ENCODE measurements around the gene SPINK8.

SPINK8 gene

DNA sequence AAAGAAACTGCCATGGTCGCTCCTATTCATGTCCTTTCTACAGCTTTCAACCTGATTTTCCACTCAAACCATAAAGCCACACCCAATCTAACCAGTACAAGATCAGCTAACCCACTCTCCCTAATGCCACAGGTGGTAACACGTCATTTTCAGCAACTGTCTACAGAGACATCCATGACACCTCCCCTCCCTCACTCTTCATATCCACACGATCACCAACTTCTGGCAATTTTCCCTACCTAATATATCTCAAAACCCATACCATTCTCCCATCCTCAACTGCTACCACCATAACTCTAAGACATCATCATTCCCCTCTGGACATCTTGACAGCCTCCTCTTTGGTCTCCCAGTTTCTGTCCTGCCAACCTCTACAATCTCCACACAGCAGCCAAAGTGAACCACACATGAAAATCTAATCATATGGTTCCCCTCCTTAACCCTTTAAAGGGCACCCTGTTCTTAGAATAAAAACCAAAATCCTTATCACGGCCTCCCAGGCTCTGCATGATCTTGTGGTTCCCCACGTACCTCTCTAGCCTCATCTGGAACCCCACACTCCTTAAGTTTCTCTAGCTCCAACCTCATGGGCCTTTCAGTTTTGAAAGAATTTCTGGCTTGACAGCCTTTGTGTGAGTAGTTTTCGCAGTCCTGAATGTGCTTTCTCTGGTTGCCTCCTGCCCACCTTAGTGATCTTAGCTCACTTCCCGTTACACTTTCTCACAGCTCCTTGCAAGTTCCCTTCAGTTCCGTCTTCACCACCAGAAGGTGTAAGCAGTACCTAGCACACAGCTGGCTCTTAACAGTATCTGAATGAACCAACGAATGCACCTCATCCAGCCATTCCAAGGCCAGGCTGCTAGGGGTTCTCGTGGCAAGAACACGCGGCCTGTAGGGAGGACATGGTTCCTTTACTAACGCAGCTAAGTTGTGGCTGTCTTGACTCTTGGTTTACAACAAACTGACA is 33.4 kb downstream of the SPINK8 start:
- Histone ChIP-seq H3K4me1 (peaks cover 11% of the 10 kb centered on the region), H3K27me3 (ENCODE audit: control insufficient read depth, insufficient read depth, low read length) (no peaks in the 10 kb centered on the region), H3K9ac (no peak overlapping the region), H3K27ac (peak overlapping the region; percentile 91), H3K4me3 (ENCODE audit: low read depth, low read length) (peak overlapping the region; percentile 66), H3K36me3 (ENCODE audit: control insufficient read depth, insufficient read depth, low read length) (no peaks in the 10 kb centered on the region), H3K79me2 (no peaks in the 10 kb centered on the region), H3K4me2 (ENCODE audit: low read length) (peak overlapping the region; percentile 73), H3K9me3 (ENCODE audit: control insufficient read depth, low read length) (no peaks in the 10 kb centered on the region), H2AFZ (peak overlapping the region; percentile 93)
- TF ChIP-seq, protein P1, sequence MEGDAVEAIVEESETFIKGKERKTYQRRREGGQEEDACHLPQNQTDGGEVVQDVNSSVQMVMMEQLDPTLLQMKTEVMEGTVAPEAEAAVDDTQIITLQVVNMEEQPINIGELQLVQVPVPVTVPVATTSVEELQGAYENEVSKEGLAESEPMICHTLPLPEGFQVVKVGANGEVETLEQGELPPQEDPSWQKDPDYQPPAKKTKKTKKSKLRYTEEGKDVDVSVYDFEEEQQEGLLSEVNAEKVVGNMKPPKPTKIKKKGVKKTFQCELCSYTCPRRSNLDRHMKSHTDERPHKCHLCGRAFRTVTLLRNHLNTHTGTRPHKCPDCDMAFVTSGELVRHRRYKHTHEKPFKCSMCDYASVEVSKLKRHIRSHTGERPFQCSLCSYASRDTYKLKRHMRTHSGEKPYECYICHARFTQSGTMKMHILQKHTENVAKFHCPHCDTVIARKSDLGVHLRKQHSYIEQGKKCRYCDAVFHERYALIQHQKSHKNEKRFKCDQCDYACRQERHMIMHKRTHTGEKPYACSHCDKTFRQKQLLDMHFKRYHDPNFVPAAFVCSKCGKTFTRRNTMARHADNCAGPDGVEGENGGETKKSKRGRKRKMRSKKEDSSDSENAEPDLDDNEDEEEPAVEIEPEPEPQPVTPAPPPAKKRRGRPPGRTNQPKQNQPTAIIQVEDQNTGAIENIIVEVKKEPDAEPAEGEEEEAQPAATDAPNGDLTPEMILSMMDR (IDR thresholded peaks at IDR 0.05) = no peak

DNA sequence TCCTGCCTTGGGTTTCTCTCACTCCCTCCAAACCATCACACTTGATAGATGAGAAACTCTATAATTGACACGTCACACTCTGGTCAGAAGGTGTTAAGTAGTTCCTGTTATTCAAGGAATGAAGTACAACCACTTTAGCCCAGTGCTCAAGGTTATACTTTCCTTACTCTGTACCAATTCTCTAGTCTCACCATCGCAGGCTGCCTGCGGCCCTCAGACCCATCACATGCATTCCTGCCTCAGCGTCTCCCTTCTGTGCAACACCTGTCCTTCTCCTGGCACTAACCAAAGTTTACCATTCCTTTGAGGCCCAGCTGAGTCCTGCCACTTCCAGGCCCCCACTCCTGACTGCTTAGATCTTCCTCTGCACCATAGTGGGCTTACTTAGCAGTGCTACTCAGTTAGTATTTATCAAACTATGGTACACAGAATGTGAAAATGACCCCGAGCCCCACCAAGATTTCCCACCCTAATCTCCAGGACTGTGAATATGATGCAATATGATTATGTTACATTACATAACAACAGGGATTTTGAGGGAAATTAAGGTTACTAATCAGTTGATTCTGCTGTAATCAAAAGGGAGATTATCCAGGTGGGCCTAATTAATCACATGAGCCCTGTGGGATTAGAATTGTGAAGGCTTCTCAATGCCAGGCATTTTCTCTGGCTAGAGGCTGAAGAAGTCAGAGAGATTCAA is 36.2 kb downstream of the SPINK8 start:
- TF ChIP-seq, protein P1 (IDR thresholded peaks at IDR 0.05) = no peak
- Histone ChIP-seq H3K79me2 (no peaks in the 10 kb centered on the region), H2AFZ (no peak overlapping the region), H3K27me3 (ENCODE audit: control insufficient read depth, insufficient read depth, low read length) (no peaks in the 10 kb centered on the region), H3K4me3 (ENCODE audit: low read depth, low read length) (no peak overlapping the region), H3K4me2 (ENCODE audit: low read length) (no peak overlapping the region), H3K27ac (no peak overlapping the region), H3K9me3 (ENCODE audit: control insufficient read depth, low read length) (no peaks in the 10 kb centered on the region), H3K36me3 (ENCODE audit: control insufficient read depth, insufficient read depth, low read length) (no peaks in the 10 kb centered on the region), H3K4me1 (peaks cover 7% of the 10 kb centered on the region), H3K9ac (no peak overlapping the region)

DNA sequence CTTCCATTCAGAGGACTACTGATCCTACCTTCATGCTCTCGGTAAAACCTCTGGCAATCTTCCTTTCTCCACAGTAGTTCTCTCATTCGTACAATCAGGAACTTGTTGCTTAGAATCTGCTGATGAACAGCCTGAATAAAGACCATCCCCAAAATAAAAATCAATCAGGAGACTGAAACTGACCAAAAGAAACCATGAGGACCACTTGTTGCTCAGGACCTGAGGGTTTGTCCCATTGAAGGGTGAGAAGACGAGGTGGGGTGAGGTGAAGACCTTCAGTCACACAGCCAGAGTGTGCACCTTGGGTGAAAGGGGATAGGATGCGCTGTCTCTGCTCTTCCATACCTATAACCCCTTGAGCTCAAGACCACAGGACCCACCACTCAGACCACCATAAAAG is 36.8 kb downstream of the SPINK8 start:
- no peak overlapping the region for H3K9ac ChIP-seq
- H3K79me2 ChIP-seq = no peaks in the 10 kb centered on the region
- no peaks in the 10 kb centered on the region for H3K36me3 ChIP-seq (ENCODE audit: control insufficient read depth, insufficient read depth, low read length)
- H2AFZ ChIP-seq = no peak overlapping the region
- no peaks in the 10 kb centered on the region for H3K27me3 ChIP-seq (ENCODE audit: control insufficient read depth, insufficient read depth, low read length)
- H3K4me2 ChIP-seq (ENCODE audit: low read length) = no peak overlapping the region
- H3K4me3 ChIP-seq (ENCODE audit: low read depth, low read length) = no peak overlapping the region
- H3K9me3 ChIP-seq (ENCODE audit: control insufficient read depth, low read length) = no peaks in the 10 kb centered on the region
- peaks cover 7% of the 10 kb centered on the region for H3K4me1 ChIP-seq
- TF ChIP-seq, protein P1 (IDR thresholded peaks at IDR 0.05) = no peak
- H3K27ac ChIP-seq = no peak overlapping the region

DNA sequence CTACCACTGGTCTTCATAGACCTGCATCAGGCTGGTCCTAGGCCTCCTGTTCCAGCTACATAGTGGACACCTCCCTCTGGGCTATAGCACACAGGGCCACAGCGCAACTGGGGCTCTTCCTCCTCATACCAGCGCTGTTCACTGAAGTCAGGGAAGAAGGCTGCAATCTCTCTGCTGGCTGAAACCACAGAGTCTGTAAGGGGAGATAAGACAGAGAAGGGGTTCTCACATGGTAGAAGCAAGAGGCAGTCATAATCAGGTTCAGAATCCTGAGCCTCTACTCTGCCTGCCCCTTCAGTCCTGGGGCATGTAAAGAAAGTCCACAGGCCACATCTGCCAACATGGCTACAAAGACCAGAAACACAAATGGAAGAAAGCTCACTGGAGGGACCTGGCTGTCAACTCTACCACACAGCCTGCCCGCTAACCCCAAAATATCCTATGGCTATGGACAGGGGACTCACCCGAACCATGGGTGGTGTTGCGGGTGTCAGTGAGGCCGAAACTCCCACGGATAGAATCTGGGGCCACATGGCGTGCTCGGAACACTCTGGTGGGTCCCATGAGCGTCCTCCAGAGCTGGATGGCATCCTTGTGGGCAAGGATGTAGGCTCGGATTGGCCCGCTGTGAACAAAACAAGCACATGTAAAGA is 38.7 kb downstream of the SPINK8 start:
- TF ChIP-seq, protein P1 (IDR thresholded peaks at IDR 0.05) = no peak
- H3K9me3 ChIP-seq (ENCODE audit: control insufficient read depth, low read length) = no peaks in the 10 kb centered on the region
- no peaks in the 10 kb centered on the region for H3K36me3 ChIP-seq (ENCODE audit: control insufficient read depth, insufficient read depth, low read length)

More for the DNA sequence above, 38.7 kb downstream of the SPINK8 start:
- H3K4me1 ChIP-seq = peaks cover 1% of the 10 kb centered on the region
- H2AFZ ChIP-seq = no peak overlapping the region
- no peak overlapping the region for H3K27ac ChIP-seq
- no peaks in the 10 kb centered on the region for H3K27me3 ChIP-seq (ENCODE audit: control insufficient read depth, insufficient read depth, low read length)
- H3K4me2 ChIP-seq (ENCODE audit: low read length) = no peak overlapping the region
- no peaks in the 10 kb centered on the region for H3K79me2 ChIP-seq
- H3K4me3 ChIP-seq (ENCODE audit: low read depth, low read length) = no peak overlapping the region
- no peak overlapping the region for H3K9ac ChIP-seq
